HFF-Myc (cell line): ENCODE results near the gene SFN.

Source experiments
- DNase-seq: peaks from one replicate; pipeline ENCODE4 v3.0.0-alpha.2; 2011; ENCODE audit warnings: low read depth; ENCODE audit errors: extremely low read depth
- H3K4me3 ChIP-seq: replicated peaks from 2 replicates; pipeline ENCODE4 v1.5.1; 2011; ENCODE audit warnings: low read depth, mild to moderate bottlenecking, control low read depth, low read length
- CTCF ChIP-seq: IDR thresholded peaks from 2 replicates; pipeline ENCODE4 v1.5.1; 2012; ENCODE audit warnings: mild to moderate bottlenecking, low read depth, low read length, control low read depth; ENCODE audit errors: missing control alignments

SFN gene

GRCh38 chr1:26853156-26853555 lies 9.8 kb upstream of the SFN start:
- H3K4me3 ChIP-seq: no peak overlapping the region
- peak; percentile 72 for DNase-seq
- TF ChIP-seq CTCF: peak; percentile 94

- no peak for TF ChIP-seq CTCF
- no peak overlapping the region for H3K4me3 ChIP-seq
- DNase-seq: no peak
Observed at GRCh38 chr1:26853600-26853999, 9.3 kb upstream of the SFN start.

GRCh38 chr1:26854906-26855305 lies 8.0 kb upstream of the SFN start:
- no peak for TF ChIP-seq CTCF
- no peak for DNase-seq
- H3K4me3 ChIP-seq: no peak overlapping the region

- no peak for TF ChIP-seq CTCF
- no peak overlapping the region for H3K4me3 ChIP-seq
- no peak for DNase-seq
Observed at GRCh38 chr1:26855636-26856035, 7.3 kb upstream of the SFN start.

GRCh38 chr1:26856181-26856580 lies 6.8 kb upstream of the SFN start:
- H3K4me3 ChIP-seq: no peak overlapping the region
- no peak for DNase-seq
- TF ChIP-seq CTCF: no peak

- no peak for TF ChIP-seq CTCF
- no peak for DNase-seq
- H3K4me3 ChIP-seq: no peak overlapping the region
Observed at GRCh38 chr1:26856604-26857469, 6.1 kb upstream of the SFN start.
